HEK293 (cell line): ENCODE data around the gene PPP2R5D.

Experiments
- CTCF ChIP-seq: fragments of 450-650 bp; formaldehyde crosslinking; IDR thresholded peaks from 2 replicates; pipeline ENCODE4 v1.5.1; 2016; ENCODE audit warnings: missing biosample characterization, missing genetic modification characterization
- SETDB1 ChIP-seq: IDR thresholded peaks from one replicate; pipeline ENCODE4 v1.6.1; 2017; ENCODE audit warnings: mild to moderate bottlenecking, low read length, moderate library complexity, mixed read lengths; ENCODE audit not compliant: insufficient read length
- ZBTB11 ChIP-seq: fragments of 450-650 bp; formaldehyde crosslinking; conservative IDR thresholded peaks from 2 replicates; pipeline ENCODE4 v1.5.1; 2016; ENCODE audit warnings: low read depth, missing biosample characterization, missing genetic modification characterization
- ZBTB20 ChIP-seq: fragments of 450-650 bp; formaldehyde crosslinking; IDR thresholded peaks from 2 replicates; pipeline ENCODE4 v1.5.1; 2016; ENCODE audit warnings: missing biosample characterization, missing genetic modification characterization
- ZFP3 ChIP-seq: fragments of 450-650 bp; formaldehyde crosslinking; IDR thresholded peaks from 2 replicates; pipeline ENCODE4 v1.5.1; 2016; ENCODE audit warnings: low read depth, missing biosample characterization, missing genetic modification characterization
- ZNF175 ChIP-seq: fragments of 450-650 bp; formaldehyde crosslinking; IDR thresholded peaks from 2 replicates; pipeline ENCODE4 v1.5.1; 2016; ENCODE audit warnings: missing biosample characterization, missing genetic modification characterization
- ZNF18 ChIP-seq: fragments of 450-650 bp; formaldehyde crosslinking; IDR thresholded peaks from 2 replicates; pipeline ENCODE4 v1.5.1; 2016; ENCODE audit warnings: missing biosample characterization, missing genetic modification characterization
- ZNF274 ChIP-seq, 2 experiments: fragments of 200-500 bp in 1 of 2; fragments of 450-650 bp in 1 of 2; sonication (Bioruptor generic) in 1 of 2; formaldehyde crosslinking in 1 of 2; IDR thresholded peaks; 2 replicates each; pipeline versions ENCODE4 v1.5.1 to v1.6.1; 2014 to 2016; ENCODE audit warnings: borderline replicate concordance in 1 of 2, inconsistent platforms in 1 of 2, low read length in 1 of 2, missing biosample characterization in 1 of 2, missing genetic modification characterization in 1 of 2
- ZNF335 ChIP-seq: fragments of 450-650 bp; formaldehyde crosslinking; conservative IDR thresholded peaks from 2 replicates; pipeline ENCODE4 v1.5.1; 2016; ENCODE audit warnings: missing biosample characterization, missing genetic modification characterization
- ZNF621 ChIP-seq: fragments of 450-650 bp; formaldehyde crosslinking; IDR thresholded peaks from 2 replicates; pipeline ENCODE4 v1.5.1; 2017; ENCODE audit warnings: missing biosample characterization, missing genetic modification characterization
- ZNF629 ChIP-seq: fragments of 450-650 bp; formaldehyde crosslinking; IDR thresholded peaks from 2 replicates; pipeline ENCODE4 v1.5.1; 2017; ENCODE audit warnings: missing biosample characterization, missing genetic modification characterization
- ZNF830 ChIP-seq: fragments of 450-650 bp; IDR thresholded peaks from 2 replicates; pipeline ENCODE4 v1.5.0; 2018; ENCODE audit warnings: missing biosample characterization, missing genetic modification characterization, low read depth, mild to moderate bottlenecking, moderate library complexity
- ZSCAN23 ChIP-seq: fragments of 450-650 bp; formaldehyde crosslinking; IDR thresholded peaks from 2 replicates; pipeline ENCODE4 v1.5.1; 2016; ENCODE audit warnings: missing biosample characterization, missing genetic modification characterization

DNA sequence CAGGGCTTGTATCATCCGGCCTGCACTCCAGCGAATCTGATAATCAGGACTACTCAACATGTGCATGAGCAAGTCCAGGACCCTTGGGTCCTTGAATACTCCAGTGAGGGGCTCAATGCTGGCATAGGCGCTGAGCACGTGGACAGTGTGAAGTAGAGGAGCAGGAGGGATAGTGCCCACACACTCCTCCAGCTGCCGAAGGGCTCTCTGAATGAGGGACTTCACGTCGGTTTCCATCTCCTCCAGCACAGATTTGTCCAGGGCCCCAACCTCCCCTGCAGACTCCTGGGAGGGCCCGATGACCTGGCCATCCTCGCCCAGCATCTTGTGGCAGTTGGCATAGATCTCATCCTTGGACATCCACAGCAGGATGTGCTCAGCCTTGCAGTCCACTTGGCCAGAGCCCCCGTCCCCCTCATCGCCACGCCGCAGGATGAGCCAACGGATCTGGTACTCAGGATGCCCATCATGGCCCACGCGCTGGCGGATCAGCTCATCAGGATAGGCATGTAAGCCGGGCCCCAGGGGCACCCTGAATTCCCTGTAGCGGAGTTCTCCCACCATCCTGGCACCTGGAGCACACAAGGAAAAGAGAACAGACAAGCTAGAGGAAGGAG is 68.0 kb downstream of the PPP2R5D start:
- TF ChIP-seq CTCF (tag by site-specific recombination) = no peak
- no peak for TF ChIP-seq ZNF621 (tag by site-specific recombination)
- no peak for TF ChIP-seq ZFP3 (tag by site-specific recombination)
- no peak for TF ChIP-seq ZNF830
- TF ChIP-seq ZBTB20 (tag by site-specific recombination) = no peak
- TF ChIP-seq ZNF629 = no peak
- no peak for TF ChIP-seq ZBTB11 (tag by site-specific recombination)
- no peak for TF ChIP-seq ZNF335
- no peak for TF ChIP-seq ZNF175 (tag by site-specific recombination)
- TF ChIP-seq ZNF18 (tag by site-specific recombination) = no peak
- no peak for TF ChIP-seq ZNF274 (IDR thresholded peaks at IDR 0.05; ENCODE audit: low read length)
- no peak for TF ChIP-seq ZNF274 (tag by site-specific recombination; IDR thresholded peaks at IDR 0.05; ENCODE audit: borderline replicate concordance)
- no peak for TF ChIP-seq SETDB1
- no peak for TF ChIP-seq ZSCAN23 (tag by site-specific recombination)
